SK-N-SH (cell line): ENCODE measurements around the gene MAN1A2. TPM values are rescaled to one million over a fixed set of nuclear protein-coding genes. Genes with fewer than 3 reads are reported as not detected.

Experiments used
- CTCF ChIA-PET: fragments of 300-600, 350-600 bp; formaldehyde crosslinking; extraction: SDS; loops from one replicate; lab custom pipeline; 2021; lab: Yijun Ruan, JAX
- POLR2A ChIA-PET: fragments of 350-600 bp; sonication (Branson Sonifier 250); formaldehyde crosslinking; extraction: SDS; loops from one replicate; lab custom pipeline; 2020; ENCODE audit warnings: antibody characterized with exemption, inconsistent platforms; lab: Yijun Ruan, JAX
- DNase-seq: peaks from one replicate; pipeline ENCODE4 v3.0.0; 2012
- H2AFZ ChIP-seq: fragments of 200-600 bp; sonication (generic); 2 replicates; pipeline ENCODE4 v1.8.1; 2016; ENCODE audit warnings: antibody characterized with exemption, mild to moderate bottlenecking, low read depth
- H3F3A ChIP-seq: fragments of 200-600 bp; sonication (generic); replicated peaks from 2 replicates; pipeline ENCODE3; 2016; ENCODE audit warnings: antibody characterized with exemption, mild to moderate bottlenecking; ENCODE audit not compliant: insufficient read depth
- H3K27ac ChIP-seq, 2 experiments: fragments of 200-500 bp in 1 of 2; fragments of 200-600 bp in 1 of 2; sonication (Bioruptor generic) in 1 of 2; sonication (generic), shearing (Covaris generic) in 1 of 2; 2 replicates each; pipeline versions ENCODE4 v1.5.1 to v1.6.1; 2014 to 2016; ENCODE audit warnings: low read depth in 2 of 2, inconsistent platforms in 1 of 2, low read length in 1 of 2, mild to moderate bottlenecking in 1 of 2, mixed read lengths in 1 of 2
- H3K27me3 ChIP-seq: fragments of 200-600 bp; sonication (generic), shearing (Covaris generic); 2 replicates; pipeline ENCODE4 v1.6.1; 2016; ENCODE audit warnings: mixed run types; ENCODE audit not compliant: insufficient read depth
- H3K36me3 ChIP-seq, 2 experiments: fragments of 200-500 bp in 1 of 2; fragments of 200-600 bp in 1 of 2; sonication (Bioruptor generic) in 1 of 2; sonication (generic) in 1 of 2; replicated peaks in 1 of 2; 2 replicates each; pipeline versions ENCODE3 to v1.5.1; 2014 to 2016; ENCODE audit warnings: low read length in 1 of 2, mild to moderate bottlenecking in 1 of 2; ENCODE audit not compliant: insufficient read depth in 2 of 2, control insufficient read depth in 1 of 2
- H3K4me1 ChIP-seq, 2 experiments: fragments of 200-500 bp in 1 of 2; fragments of 200-600 bp in 1 of 2; sonication (Bioruptor generic) in 1 of 2; sonication (generic), shearing (Covaris generic) in 1 of 2; 2 replicates each; pipeline versions ENCODE4 v1.5.1 to v1.6.1; 2014 to 2016; ENCODE audit warnings: low read depth in 1 of 2, low read length in 1 of 2, mixed run types in 1 of 2; ENCODE audit not compliant: insufficient read depth in 2 of 2, control insufficient read depth in 1 of 2
- H3K4me2 ChIP-seq: fragments of 200-600 bp; sonication (generic), shearing (Covaris generic); 2 replicates; pipeline ENCODE4 v1.6.1; 2017; ENCODE audit warnings: mixed run types
- H3K4me3 ChIP-seq, 2 experiments: fragments of 200-500 bp in 1 of 2; fragments of 200-600 bp in 1 of 2; sonication (Bioruptor generic) in 1 of 2; sonication (generic), shearing (Covaris generic) in 1 of 2; 2 replicates each; pipeline versions ENCODE4 v1.5.1 to v1.8.1; 2014 to 2016; ENCODE audit warnings: low read depth in 2 of 2, inconsistent platforms in 1 of 2, low read length in 1 of 2, mild to moderate bottlenecking in 1 of 2, mixed read lengths in 1 of 2, moderate library complexity in 1 of 2
- H3K79me2 ChIP-seq: fragments of 200-600 bp; sonication (generic); 2 replicates; pipeline ENCODE4 v1.8.1; 2017; ENCODE audit warnings: mild to moderate bottlenecking; ENCODE audit not compliant: insufficient read depth
- H3K9ac ChIP-seq: fragments of 200-600 bp; sonication (generic); 2 replicates; pipeline ENCODE4 v1.6.1; 2017; ENCODE audit warnings: mixed run types
- H3K9me2 ChIP-seq: fragments of 200-600 bp; sonication (generic); 2 replicates; pipeline ENCODE4 v1.6.1; 2017; ENCODE audit warnings: mixed run types
- H3K9me3 ChIP-seq: fragments of 200-600 bp; sonication (generic); 2 replicates; pipeline ENCODE4 v1.6.1; 2017; ENCODE audit warnings: mixed run types, mild to moderate bottlenecking, moderate library complexity
- H4K20me1 ChIP-seq: fragments of 200-600 bp; sonication (generic); 2 replicates; pipeline ENCODE4 v1.6.1; 2017; ENCODE audit warnings: mild to moderate bottlenecking, mixed run types; ENCODE audit not compliant: insufficient read depth
- EZH2phosphoT487 ChIP-seq: fragments of 200-600 bp; sonication (generic); IDR thresholded peaks from 2 replicates; pipeline ENCODE4 v1.6.1; 2017; ENCODE audit warnings: low read depth, mixed run types, mild to moderate bottlenecking, antibody characterized with exemption, moderate library complexity, borderline replicate concordance
- FOSL2 ChIP-seq: IDR thresholded peaks from 2 replicates; pipeline ENCODE4 v1.4.0; 2012; ENCODE audit warnings: low read depth, mild to moderate bottlenecking, moderate library complexity, borderline replicate concordance
- GABPA ChIP-seq: IDR thresholded peaks from 2 replicates; pipeline ENCODE4 v1.4.0; 2012; ENCODE audit warnings: low read depth, mild to moderate bottlenecking
- GATA2 ChIP-seq: sonication (generic); formaldehyde crosslinking; IDR thresholded peaks from 2 replicates; pipeline ENCODE4 v1.5.0; 2020; ENCODE audit warnings: mild to moderate bottlenecking, missing genetic modification reagents
- MAX ChIP-seq: IDR thresholded peaks from 2 replicates; pipeline ENCODE4 v1.4.0; 2012; ENCODE audit warnings: low read depth
- MXI1 ChIP-seq: IDR thresholded peaks from 2 replicates; pipeline ENCODE4 v1.6.1; 2012; ENCODE audit warnings: mild to moderate bottlenecking, low read depth, low read length, improper control_type of control experiment
- NRF1 ChIP-seq: IDR thresholded peaks from 2 replicates; pipeline ENCODE4 v1.6.1; 2012; ENCODE audit warnings: low read depth, mild to moderate bottlenecking, low read length
- POLR2AphosphoS5 ChIP-seq: IDR thresholded peaks from 2 replicates; pipeline ENCODE4 v1.6.1; 2012; ENCODE audit warnings: low read depth, low read length
- REST ChIP-seq: IDR thresholded peaks from 2 replicates; pipeline ENCODE4 v1.6.1; 2012; ENCODE audit warnings: mild to moderate bottlenecking, low read depth, low read length, moderate library complexity
- SMC3 ChIP-seq: IDR thresholded peaks from 2 replicates; pipeline ENCODE4 v1.6.1; 2012; ENCODE audit warnings: low read depth, low read length, improper control_type of control experiment
- TAF1 ChIP-seq: IDR thresholded peaks from 2 replicates; pipeline ENCODE4 v1.6.1; 2012; ENCODE audit warnings: low read depth, mild to moderate bottlenecking, low read length, moderate library complexity, borderline replicate concordance
- USF2 ChIP-seq: fragments of 150-350 bp; IDR thresholded peaks from 2 replicates; pipeline ENCODE4 v1.6.1; 2017; ENCODE audit warnings: antibody characterized with exemption, low read length, low read depth, borderline replicate concordance
- YY1 ChIP-seq: IDR thresholded peaks from 2 replicates; pipeline ENCODE4 v1.4.0; 2012; ENCODE audit warnings: low read depth, mild to moderate bottlenecking
- WGBS: methylation state at CpG from one replicate; pipeline ENCODE4 v1.1.6; 2017; ENCODE audit warnings: low lambda C conversion rate; 5-methylcytosine and 5-hydroxymethylcytosine counted together
- polyA plus RNA-seq, 3 experiments: library from polyadenylated mRNA; depleted of rRNA; stranded (reverse); fragments of >200 nt; gene quantifications; 2 replicates each; pipeline ENCODE4 v1.2.3, GENCODE V29; 2012
- TF ChIP-seq, protein P1 (sequence below): fragments of 200-600 bp; sonication (generic); IDR thresholded peaks from 2 replicates; pipeline ENCODE4 v1.6.1; 2017; ENCODE audit warnings: antibody characterized with exemption, mild to moderate bottlenecking, moderate library complexity

The MAN1A2 gene
- polyA plus RNA-seq, 1 of the 3 experiments (the other 2 are of a cell fraction), result 6.0 TPM

DNA sequence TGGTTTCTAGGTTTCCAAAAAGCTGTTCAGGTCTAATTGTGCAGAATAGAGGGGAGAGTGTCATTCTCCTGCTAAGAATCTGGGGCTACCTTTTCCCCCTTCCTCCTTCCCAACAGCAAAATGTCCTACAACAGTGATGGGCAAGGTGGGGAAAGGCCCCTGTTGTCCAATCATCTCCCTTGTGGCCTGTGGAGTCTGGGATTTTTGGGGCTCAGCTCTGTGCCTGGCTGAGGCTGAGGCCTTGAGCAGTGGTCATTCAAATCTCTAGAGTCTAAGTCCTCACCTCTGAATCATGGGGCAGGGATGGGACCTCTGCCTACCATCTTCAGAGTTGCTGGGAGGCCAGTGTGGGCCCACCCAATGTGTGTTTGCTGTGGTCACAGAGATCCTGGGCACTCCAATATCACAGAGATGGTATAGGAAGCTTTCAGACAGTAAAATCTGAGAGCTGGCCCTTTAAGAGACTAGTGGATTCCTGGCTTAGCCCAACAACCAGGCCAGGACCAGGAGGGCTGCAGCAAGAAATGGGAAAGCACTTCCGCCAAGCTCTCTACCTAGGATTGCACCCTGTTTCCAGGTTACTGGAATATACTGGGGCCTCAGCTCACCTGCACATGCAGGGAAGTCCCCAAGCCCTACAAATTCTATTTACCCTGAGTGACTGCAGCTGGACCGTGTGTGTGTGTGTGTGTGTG lies 210.1 kb downstream of the MAN1A2 start:
- H3K36me3 ChIP-seq, result no peaks in the 10 kb centered on the region
- no peaks in the 10 kb centered on the region for H4K20me1 ChIP-seq
- H2AFZ ChIP-seq, result no peak overlapping the region
- DNase-seq, result no peak
- H3K79me2 ChIP-seq, result no peaks in the 10 kb centered on the region
- no peaks in the 10 kb centered on the region for H3F3A ChIP-seq
- no peaks in the 10 kb centered on the region; a peak in 1 of 4 replicates for H3K4me1 ChIP-seq
- TF ChIP-seq EZH2phosphoT487 (no peak), USF2 (no peak), TAF1 (no peak), GATA2 (CRISPR knock-in tag) (no peak), REST (no peak), MAX (no peak), GABPA (no peak), SMC3 (no peak), NRF1 (no peak), YY1 (no peak), MXI1 (no peak), POLR2AphosphoS5 (no peak), FOSL2 (no peak)
- TF ChIP-seq, protein P1, sequence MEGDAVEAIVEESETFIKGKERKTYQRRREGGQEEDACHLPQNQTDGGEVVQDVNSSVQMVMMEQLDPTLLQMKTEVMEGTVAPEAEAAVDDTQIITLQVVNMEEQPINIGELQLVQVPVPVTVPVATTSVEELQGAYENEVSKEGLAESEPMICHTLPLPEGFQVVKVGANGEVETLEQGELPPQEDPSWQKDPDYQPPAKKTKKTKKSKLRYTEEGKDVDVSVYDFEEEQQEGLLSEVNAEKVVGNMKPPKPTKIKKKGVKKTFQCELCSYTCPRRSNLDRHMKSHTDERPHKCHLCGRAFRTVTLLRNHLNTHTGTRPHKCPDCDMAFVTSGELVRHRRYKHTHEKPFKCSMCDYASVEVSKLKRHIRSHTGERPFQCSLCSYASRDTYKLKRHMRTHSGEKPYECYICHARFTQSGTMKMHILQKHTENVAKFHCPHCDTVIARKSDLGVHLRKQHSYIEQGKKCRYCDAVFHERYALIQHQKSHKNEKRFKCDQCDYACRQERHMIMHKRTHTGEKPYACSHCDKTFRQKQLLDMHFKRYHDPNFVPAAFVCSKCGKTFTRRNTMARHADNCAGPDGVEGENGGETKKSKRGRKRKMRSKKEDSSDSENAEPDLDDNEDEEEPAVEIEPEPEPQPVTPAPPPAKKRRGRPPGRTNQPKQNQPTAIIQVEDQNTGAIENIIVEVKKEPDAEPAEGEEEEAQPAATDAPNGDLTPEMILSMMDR, result no peak
- H3K4me3 ChIP-seq, result no peak overlapping the region
- no peaks in the 10 kb centered on the region for H3K9me3 ChIP-seq
- no peaks in the 10 kb centered on the region for H3K27me3 ChIP-seq
- no peak overlapping the region for H3K4me2 ChIP-seq
- H3K27ac ChIP-seq, result no peak overlapping the region
- 50% methylated on average over 1 of the region's 2 CpGs for WGBS
- ChIA-PET CTCF (interaction anchor here (1.3 kb wide), 1 partner anchor 182 kb away, joined by 3 read pairs; no protein-coding TSS in a partner anchor), POLR2A (no interaction called here)
- H3K9ac ChIP-seq, result no peak overlapping the region
- no peaks in the 10 kb centered on the region for H3K9me2 ChIP-seq
